Calu3 (cell line): ENCODE results near the gene HSBP1L1. TPM values are rescaled to one million over a fixed set of nuclear protein-coding genes. Genes with fewer than 3 reads are reported as not detected.

Source experiments
- BruUV-seq: library from RNA; stranded (reverse); fragments of 400-500 nt; replicated peaks from 2 replicates; lab custom pipeline; 2021; lab: Mats Ljungman, UMichigan
- CTCF ChIA-PET: fragments of 300-600 bp; sonication (Branson Sonifier 250); formaldehyde crosslinking; loops from one replicate; lab custom pipeline; 2022; ENCODE audit warnings: antibody characterized with exemption; lab: Charles Lee
- DNase-seq: peaks from one replicate; pipeline ENCODE4 v3.0.0; 2022
- H3K27ac Mint-ChIP-seq: one replicate; pipeline ENCODE4 v1.8.0; 2022; ENCODE audit warnings: mixed read lengths; ENCODE audit not compliant: unreplicated experiment
- H3K27me3 Mint-ChIP-seq: one replicate; pipeline ENCODE4 v1.8.0; 2022; ENCODE audit warnings: mixed read lengths; ENCODE audit not compliant: unreplicated experiment
- H3K36me3 Mint-ChIP-seq: one replicate; pipeline ENCODE4 v1.8.0; 2022; ENCODE audit warnings: mild to moderate bottlenecking, moderate library complexity, mixed read lengths; ENCODE audit not compliant: insufficient read depth, unreplicated experiment
- H3K4me1 Mint-ChIP-seq: one replicate; pipeline ENCODE4 v1.8.0; 2022; ENCODE audit warnings: mild to moderate bottlenecking, low read depth, mixed read lengths; ENCODE audit not compliant: unreplicated experiment
- H3K4me3 Mint-ChIP-seq: one replicate; pipeline ENCODE4 v1.8.0; 2022; ENCODE audit warnings: mild to moderate bottlenecking, low read depth, moderate library complexity, mixed read lengths; ENCODE audit not compliant: unreplicated experiment
- H3K9me3 Mint-ChIP-seq: one replicate; pipeline ENCODE4 v1.8.0; 2022; ENCODE audit warnings: low read depth, mixed read lengths; ENCODE audit not compliant: unreplicated experiment
- intact Hi-C: fragments of 100-400 bp; cut with micrococcal nuclease; formaldehyde crosslinking; loops from one replicate; pipeline ENCODE4 v1.10.0; 2022; ENCODE audit not compliant: unreplicated experiment
- total RNA-seq: library from RNA; stranded (reverse); gene quantifications from 2 replicates; pipeline ENCODE4 v1.2.3, GENCODE V29; 2022
- TF ChIP-seq, protein P1 (sequence below): fragments of 200-600 bp; IDR thresholded peaks from one replicate; pipeline ENCODE4 v1.8.0; 2022; ENCODE audit warnings: antibody characterized with exemption; ENCODE audit not compliant: unreplicated experiment

HSBP1L1 gene
- total RNA-seq, 1 experiment from 2014 or later: 18.8 TPM

DNA sequence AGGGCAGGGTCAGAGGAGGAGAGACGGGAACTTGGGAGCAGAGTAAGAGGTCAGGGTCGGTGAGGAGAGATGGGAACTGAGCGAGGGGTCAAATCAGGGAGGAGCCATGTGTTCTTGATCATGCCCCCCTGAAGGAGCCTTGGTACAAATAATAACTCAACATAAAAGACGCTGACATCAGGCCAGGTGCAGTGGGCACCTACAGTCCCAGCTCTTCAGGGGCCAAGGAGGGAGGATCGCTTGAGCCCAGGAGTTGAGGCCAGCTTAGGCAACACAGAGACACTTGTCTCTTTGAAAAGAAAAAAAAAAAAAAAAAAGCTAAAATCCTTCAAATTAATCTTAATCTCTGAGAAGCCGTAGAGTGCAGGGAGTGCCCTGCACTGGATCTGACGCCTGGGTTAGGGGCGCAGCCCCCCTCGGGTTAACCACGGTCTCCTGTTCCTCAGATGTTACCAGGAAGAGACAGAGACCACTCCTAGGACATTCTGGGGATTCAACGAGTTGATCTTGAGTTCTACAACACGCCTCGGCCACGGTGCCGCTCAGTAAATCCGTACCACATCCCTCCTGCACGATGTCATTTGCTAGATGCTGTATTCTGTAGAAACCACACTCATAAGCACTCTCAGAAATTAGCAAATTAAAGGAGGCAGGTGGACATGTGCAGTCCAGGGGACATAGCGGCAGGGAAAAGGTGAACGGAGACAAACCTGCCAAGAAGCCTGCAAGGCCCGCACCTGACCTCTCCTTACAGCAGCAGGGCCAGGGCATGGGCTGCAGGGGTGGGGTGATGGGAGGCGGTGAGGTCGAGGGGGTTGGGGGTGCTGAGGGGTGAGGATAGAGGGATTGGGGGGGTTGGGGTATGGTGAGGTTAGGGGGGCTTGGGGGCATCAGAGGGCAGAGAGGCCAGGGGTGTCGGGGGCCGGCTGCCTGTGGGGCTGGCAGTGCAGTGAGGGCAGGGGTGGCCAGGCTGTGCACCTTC lies 42.2 kb upstream of the HSBP1L1 start:
- no peak for DNase-seq
- Mint-ChIP-seq H3K27ac (no peak overlapping the region), H3K36me3 (peaks cover 23% of the 10 kb centered on the region), H3K4me1 (no peaks in the 10 kb centered on the region), H3K4me3 (no peak overlapping the region), H3K27me3 (no peaks in the 10 kb centered on the region), H3K9me3 (peaks cover 5% of the 10 kb centered on the region)
- intact Hi-C loops: no loop called here
- no TSS peak for BruUV-seq
- TF ChIP-seq, protein P1, sequence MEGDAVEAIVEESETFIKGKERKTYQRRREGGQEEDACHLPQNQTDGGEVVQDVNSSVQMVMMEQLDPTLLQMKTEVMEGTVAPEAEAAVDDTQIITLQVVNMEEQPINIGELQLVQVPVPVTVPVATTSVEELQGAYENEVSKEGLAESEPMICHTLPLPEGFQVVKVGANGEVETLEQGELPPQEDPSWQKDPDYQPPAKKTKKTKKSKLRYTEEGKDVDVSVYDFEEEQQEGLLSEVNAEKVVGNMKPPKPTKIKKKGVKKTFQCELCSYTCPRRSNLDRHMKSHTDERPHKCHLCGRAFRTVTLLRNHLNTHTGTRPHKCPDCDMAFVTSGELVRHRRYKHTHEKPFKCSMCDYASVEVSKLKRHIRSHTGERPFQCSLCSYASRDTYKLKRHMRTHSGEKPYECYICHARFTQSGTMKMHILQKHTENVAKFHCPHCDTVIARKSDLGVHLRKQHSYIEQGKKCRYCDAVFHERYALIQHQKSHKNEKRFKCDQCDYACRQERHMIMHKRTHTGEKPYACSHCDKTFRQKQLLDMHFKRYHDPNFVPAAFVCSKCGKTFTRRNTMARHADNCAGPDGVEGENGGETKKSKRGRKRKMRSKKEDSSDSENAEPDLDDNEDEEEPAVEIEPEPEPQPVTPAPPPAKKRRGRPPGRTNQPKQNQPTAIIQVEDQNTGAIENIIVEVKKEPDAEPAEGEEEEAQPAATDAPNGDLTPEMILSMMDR: no peak
- CTCF ChIA-PET: no interaction called here

DNA sequence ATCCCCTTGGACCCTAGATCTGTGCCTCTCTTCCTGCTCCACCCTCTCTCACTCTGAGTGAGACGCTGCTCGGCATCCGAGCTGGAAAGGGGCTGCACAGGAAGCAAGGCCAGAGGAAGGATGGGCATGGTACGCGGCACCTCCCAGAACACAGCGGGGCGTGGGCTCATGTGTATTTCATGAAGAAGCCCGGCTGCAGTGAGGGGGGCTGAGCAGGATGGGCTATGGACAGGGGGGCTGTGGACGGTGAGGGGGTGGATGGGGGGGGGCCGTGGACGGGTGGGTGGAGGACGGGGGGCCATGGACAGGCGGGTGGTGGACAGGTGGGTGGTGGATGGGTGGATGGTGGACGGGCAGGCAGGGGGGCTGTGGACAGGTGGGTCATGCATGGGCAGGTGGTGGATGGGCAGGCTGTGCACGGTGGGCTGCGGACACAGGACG lies 41.5 kb upstream of the HSBP1L1 start:
- H3K4me1 Mint-ChIP-seq: no peaks in the 10 kb centered on the region
- no peak overlapping the region for H3K4me3 Mint-ChIP-seq
- H3K27me3 Mint-ChIP-seq: no peaks in the 10 kb centered on the region
- TF ChIP-seq, protein P1: no peak
- peaks cover 4% of the 10 kb centered on the region for H3K9me3 Mint-ChIP-seq
- CTCF ChIA-PET: no interaction called here
- no peak for DNase-seq
- intact Hi-C loops: no loop called here
- H3K27ac Mint-ChIP-seq: no peak overlapping the region
- H3K36me3 Mint-ChIP-seq: peaks cover 19% of the 10 kb centered on the region
- no TSS peak for BruUV-seq

DNA sequence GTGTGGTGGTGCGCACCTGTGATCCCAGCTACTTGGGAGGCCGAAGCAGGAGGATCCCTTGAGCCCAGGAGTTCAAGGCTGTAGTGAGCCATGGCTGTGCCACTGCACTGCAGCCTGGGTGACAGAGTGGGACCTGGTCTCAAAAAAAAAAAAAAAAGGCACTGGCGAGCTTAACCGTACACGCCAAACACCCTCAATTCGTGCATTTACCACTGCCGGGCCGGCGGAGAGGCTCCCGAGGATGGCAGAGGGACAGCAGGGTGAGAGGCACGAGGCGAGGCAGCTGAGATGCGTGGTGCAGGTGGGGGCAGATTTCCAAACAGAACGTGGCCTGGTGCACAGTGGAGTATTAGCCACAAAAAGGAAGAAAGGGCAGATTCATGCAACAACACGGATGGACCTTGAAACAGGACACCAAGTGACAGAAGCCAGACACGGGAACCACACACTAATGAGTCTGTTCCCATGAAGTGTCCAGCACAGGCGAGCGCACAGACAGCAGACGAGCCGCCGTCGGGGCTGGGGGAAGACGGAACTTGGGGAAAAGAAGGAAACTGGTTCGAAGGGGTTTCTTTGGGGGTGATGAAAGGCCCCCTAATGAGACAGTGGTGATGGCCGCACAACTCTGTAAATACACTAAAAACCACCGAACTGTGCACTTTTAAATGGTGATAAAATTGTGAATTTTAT lies 40.4 kb upstream of the HSBP1L1 start:
- CTCF ChIA-PET: no interaction called here
- H3K36me3 Mint-ChIP-seq: peaks cover 14% of the 10 kb centered on the region
- H3K27ac Mint-ChIP-seq: no peak overlapping the region
- H3K9me3 Mint-ChIP-seq: peaks cover 5% of the 10 kb centered on the region
- no peaks in the 10 kb centered on the region for H3K4me1 Mint-ChIP-seq
- no peak overlapping the region for H3K4me3 Mint-ChIP-seq
- intact Hi-C loops: no loop called here
- TF ChIP-seq, protein P1: no peak
- H3K27me3 Mint-ChIP-seq: no peaks in the 10 kb centered on the region
- BruUV-seq: no TSS peak
- no peak for DNase-seq

DNA sequence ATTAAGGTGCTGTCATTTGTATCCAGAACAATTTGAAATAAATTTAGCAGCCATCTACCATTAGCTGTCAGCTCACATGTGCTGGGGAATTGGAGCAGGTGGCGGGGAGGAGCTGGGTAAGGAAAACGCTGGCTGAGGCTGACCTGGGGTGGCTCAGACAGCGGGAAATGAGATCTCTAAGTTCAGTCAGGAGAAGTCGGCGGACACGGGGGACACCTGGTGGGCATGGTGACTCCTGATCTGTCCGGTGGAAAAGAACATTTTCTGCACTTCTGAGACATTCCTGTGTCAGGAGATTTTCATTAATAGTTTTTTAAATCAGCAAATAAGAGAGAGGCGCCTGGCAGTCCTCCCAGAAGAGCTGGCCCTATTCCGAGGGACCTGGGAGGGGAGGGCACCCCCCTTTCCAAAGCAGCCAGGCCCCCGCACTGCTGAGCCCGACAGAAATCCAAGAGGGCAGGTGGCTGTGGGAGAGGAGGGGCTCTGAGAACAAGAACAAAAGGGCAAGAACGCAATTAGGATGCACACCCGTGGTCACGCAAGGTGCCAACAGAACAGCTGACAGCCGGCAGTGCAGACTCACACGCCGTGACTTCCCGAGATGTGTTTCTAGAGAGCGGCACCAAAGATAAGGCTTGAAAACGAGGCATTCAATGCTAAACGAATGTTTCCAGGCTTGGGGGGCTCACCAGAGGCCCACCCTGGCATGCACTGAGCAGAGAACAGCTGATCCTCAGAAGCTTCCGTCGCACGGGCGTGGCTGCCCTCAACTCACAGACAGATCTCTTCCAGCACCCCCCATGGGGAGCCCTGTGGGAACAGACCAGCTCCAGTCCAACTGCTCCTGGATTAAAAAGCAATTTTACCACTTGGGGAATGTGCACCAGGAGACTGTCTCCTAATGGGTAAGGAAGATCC lies 39.4 kb upstream of the HSBP1L1 start:
- H3K27me3 Mint-ChIP-seq: no peaks in the 10 kb centered on the region
- peaks cover 12% of the 10 kb centered on the region for H3K36me3 Mint-ChIP-seq
- no peak overlapping the region for H3K4me3 Mint-ChIP-seq
- CTCF ChIA-PET: no interaction called here
- BruUV-seq: no TSS peak
- peaks cover 9% of the 10 kb centered on the region for H3K9me3 Mint-ChIP-seq
- TF ChIP-seq, protein P1: no peak
- intact Hi-C loops: no loop called here
- no peak overlapping the region for H3K27ac Mint-ChIP-seq
- H3K4me1 Mint-ChIP-seq: no peaks in the 10 kb centered on the region
- DNase-seq: no peak
